Endodermal cell (in vitro differentiated cells): ENCODE data around the gene LASP1. TPM values are rescaled to one million over a fixed set of nuclear protein-coding genes. Genes with fewer than 3 reads are reported as not detected.
A peak's percentile ranks its signal among the peaks of the same experiment; 100 is the strongest.

ENCODE experiments used
- DNase-seq: peaks from one replicate; pipeline ENCODE4 v3.0.0-alpha.2; 2017
- H3K27ac ChIP-seq: 2 replicates; pipeline ENCODE4 v1.5.1; 2013; ENCODE audit warnings: mild to moderate bottlenecking, low read depth, low read length, moderate library complexity
- H3K27me3 ChIP-seq: 2 replicates; pipeline ENCODE4 v1.6.1; 2013; ENCODE audit warnings: mild to moderate bottlenecking, low read length, moderate library complexity; ENCODE audit not compliant: insufficient read depth, control insufficient read depth, poor library complexity, severe bottlenecking
- H3K36me3 ChIP-seq: 2 replicates; pipeline ENCODE4 v1.7.0; 2013; ENCODE audit warnings: mild to moderate bottlenecking, low read length, moderate library complexity; ENCODE audit not compliant: control insufficient read depth, insufficient read depth
- H3K4me1 ChIP-seq: one replicate; pipeline ENCODE4 v1.7.0; 2013; ENCODE audit warnings: low read length; ENCODE audit not compliant: control insufficient read depth, insufficient read depth
- H3K4me3 ChIP-seq: 2 replicates; pipeline ENCODE4 v1.5.1; 2013; ENCODE audit warnings: mild to moderate bottlenecking, low read length, moderate library complexity
- H3K9ac ChIP-seq: 2 replicates; pipeline ENCODE4 v1.6.1; 2013; ENCODE audit warnings: mild to moderate bottlenecking, low read length, moderate library complexity; ENCODE audit not compliant: poor library complexity, severe bottlenecking; ENCODE audit errors: extremely low read depth
- H3K9me3 ChIP-seq: 2 replicates; pipeline ENCODE4 v1.6.1; 2013; ENCODE audit warnings: mild to moderate bottlenecking, low read length, moderate library complexity; ENCODE audit not compliant: control insufficient read depth
- H3K27ac Mint-ChIP-seq: 2 replicates; pipeline ENCODE4 v1.8.0; 2020; ENCODE audit warnings: mixed read lengths
- H3K27me3 Mint-ChIP-seq: 2 replicates; pipeline ENCODE4 v1.8.0; 2021; ENCODE audit warnings: mild to moderate bottlenecking, mixed read lengths; ENCODE audit not compliant: insufficient read depth
- H3K36me3 Mint-ChIP-seq: 2 replicates; pipeline ENCODE4 v1.8.0; 2020; ENCODE audit warnings: low read depth, mixed read lengths
- H3K4me1 Mint-ChIP-seq: 2 replicates; pipeline ENCODE4 v1.8.0; 2020; ENCODE audit warnings: mixed read lengths
- H3K4me3 Mint-ChIP-seq: 2 replicates; pipeline ENCODE4 v1.8.0; 2020; ENCODE audit warnings: mild to moderate bottlenecking, moderate library complexity, mixed read lengths
- H3K9me3 Mint-ChIP-seq: 2 replicates; pipeline ENCODE4 v1.8.0; 2020; ENCODE audit warnings: mild to moderate bottlenecking, mixed read lengths
- CTCF ChIP-seq: fragments of 200-600 bp; sonication (generic); conservative IDR thresholded peaks from 2 replicates; pipeline ENCODE4 v1.5.0; 2021; ENCODE audit warnings: antibody characterized with exemption, mild to moderate bottlenecking
- WGBS, 2 experiments: methylation state at CpG; one replicate each; pipeline versions ENCODE4 v1.1.5 to v1.1.7; 2013; ENCODE audit warnings: missing lambda C conversion rate in 2 of 2, mixed read lengths in 1 of 2; ENCODE audit not compliant: insufficient coverage in 1 of 2, insufficient read length in 1 of 2; 5-methylcytosine and 5-hydroxymethylcytosine counted together
- total RNA-seq, 2 donors: library from RNA; stranded (reverse); fragmentation: NEBNext Ultra II Directional in 1 of 2; extraction: Animal tissue kit (Norgen Biotek cat#: 25700) in 1 of 2; gene quantifications; 2 replicates in 1 of 2; 3 replicates in 1 of 2; pipeline ENCODE4 v1.2.1, GENCODE V29; 2021

LASP1 gene
- total RNA-seq, 2 donors from 2014 or later, result 168 to 177 TPM

- H3K9me3 Mint-ChIP-seq, result no peaks in the 10 kb centered on the region
- H3K27ac Mint-ChIP-seq, result no peak overlapping the region
- Histone ChIP-seq H3K9me3 (no peaks in the 10 kb centered on the region), H3K27ac (no peak overlapping the region), H3K4me3 (no peak overlapping the region), H3K9ac (no peak overlapping the region), H3K36me3 (no peaks in the 10 kb centered on the region), H3K27me3 (no peaks in the 10 kb centered on the region), H3K4me1 (no peaks in the 10 kb centered on the region)
- H3K36me3 Mint-ChIP-seq, result no peaks in the 10 kb centered on the region
- no peak for DNase-seq
- no peaks in the 10 kb centered on the region for H3K4me1 Mint-ChIP-seq
- no peaks in the 10 kb centered on the region for H3K27me3 Mint-ChIP-seq
- no peak for TF ChIP-seq CTCF
- 91 to 92% methylated on average over 3 to 4 of the region's 4 CpGs for WGBS, 2 experiments
- no peak overlapping the region for H3K4me3 Mint-ChIP-seq
Measured at GRCh38 chr17:38961413-38961812, 91.6 kb downstream of the LASP1 start.

GRCh38 chr17:38967290-38967738 lies 97.5 kb downstream of the LASP1 start, which contains the start of gene FBXO47:
Gene FBXO47, minus strand, starts transcription at chr17:38967403. Its CDS starts 4,378 bp downstream, at chr17:38963025.
- no peaks in the 10 kb centered on the region for H3K36me3 ChIP-seq
- H3K27me3 ChIP-seq, result no peaks in the 10 kb centered on the region
- Mint-ChIP-seq H3K4me3 (peak within 1 kb of the TSS; percentile 43), H3K9me3 (peaks cover 3% of the 10 kb centered on the region), H3K27ac (peak within 1 kb of the TSS; percentile 52), H3K4me1 (peaks cover 3% of the 10 kb centered on the region), H3K36me3 (no peaks in the 10 kb centered on the region), H3K27me3 (no peaks in the 10 kb centered on the region)
- DNase-seq, result peak; percentile 99
- TF ChIP-seq CTCF, result peak; percentile 56
- no peak within 1 kb of the TSS for H3K4me3 ChIP-seq
- no peak within 1 kb of the TSS for H3K9ac ChIP-seq
- WGBS, 2 experiments, result 71 to 89% methylated on average over 9 to 21 of the region's 21 CpGs
- H3K4me1 ChIP-seq, result no peaks in the 10 kb centered on the region
- no peak within 1 kb of the TSS for H3K27ac ChIP-seq
- H3K9me3 ChIP-seq, result no peaks in the 10 kb centered on the region

- Histone ChIP-seq H3K36me3 (no peaks in the 10 kb centered on the region), H3K4me3 (no peak overlapping the region), H3K27me3 (no peaks in the 10 kb centered on the region), H3K9me3 (no peaks in the 10 kb centered on the region), H3K9ac (no peak overlapping the region), H3K4me1 (no peaks in the 10 kb centered on the region), H3K27ac (no peak overlapping the region)
- 91% methylated on average over 4 of the region's 4 CpGs for WGBS, 2 experiments
- H3K4me1 Mint-ChIP-seq, result peaks cover 3% of the 10 kb centered on the region
- H3K4me3 Mint-ChIP-seq, result no peak overlapping the region
- no peaks in the 10 kb centered on the region for H3K36me3 Mint-ChIP-seq
- H3K9me3 Mint-ChIP-seq, result peaks cover 3% of the 10 kb centered on the region
- H3K27me3 Mint-ChIP-seq, result no peaks in the 10 kb centered on the region
- no peak for DNase-seq
- H3K27ac Mint-ChIP-seq, result no peak overlapping the region
- TF ChIP-seq CTCF, result no peak
Measured at GRCh38 chr17:38969281-38969680, 99.4 kb downstream of the LASP1 start.
